AG09309 (cell line): ENCODE measurements around the gene APOBEC3A.

Experiments used
- DNase-seq: peaks from one replicate; pipeline ENCODE4 v3.0.0-alpha.2; 2010; ENCODE audit warnings: low read depth
- H3K4me3 ChIP-seq: 2 replicates; pipeline ENCODE4 v1.5.1; 2011; ENCODE audit warnings: mild to moderate bottlenecking, low read depth, low read length, moderate library complexity; ENCODE audit not compliant: control insufficient read depth
- CTCF ChIP-seq: IDR thresholded peaks from 2 replicates; pipeline ENCODE4 v1.5.1; 2011; ENCODE audit warnings: mild to moderate bottlenecking, low read depth, low read length, inconsistent platforms; ENCODE audit not compliant: insufficient read depth, control insufficient read depth; ENCODE audit errors: missing control alignments

The APOBEC3A gene

GRCh38 chr22:38947321-38948140 is 9.9 kb upstream of the APOBEC3A start:
- no peak overlapping the region for H3K4me3 ChIP-seq
- DNase-seq: no peak
- no peak for TF ChIP-seq CTCF

GRCh38 chr22:38948181-38948940 is 9.0 kb upstream of the APOBEC3A start:
- H3K4me3 ChIP-seq: no peak overlapping the region
- no peak for DNase-seq
- no peak for TF ChIP-seq CTCF

GRCh38 chr22:38949889-38950405 is 7.5 kb upstream of the APOBEC3A start:
- no peak for DNase-seq
- no peak for TF ChIP-seq CTCF
- H3K4me3 ChIP-seq: no peak overlapping the region

DNA sequence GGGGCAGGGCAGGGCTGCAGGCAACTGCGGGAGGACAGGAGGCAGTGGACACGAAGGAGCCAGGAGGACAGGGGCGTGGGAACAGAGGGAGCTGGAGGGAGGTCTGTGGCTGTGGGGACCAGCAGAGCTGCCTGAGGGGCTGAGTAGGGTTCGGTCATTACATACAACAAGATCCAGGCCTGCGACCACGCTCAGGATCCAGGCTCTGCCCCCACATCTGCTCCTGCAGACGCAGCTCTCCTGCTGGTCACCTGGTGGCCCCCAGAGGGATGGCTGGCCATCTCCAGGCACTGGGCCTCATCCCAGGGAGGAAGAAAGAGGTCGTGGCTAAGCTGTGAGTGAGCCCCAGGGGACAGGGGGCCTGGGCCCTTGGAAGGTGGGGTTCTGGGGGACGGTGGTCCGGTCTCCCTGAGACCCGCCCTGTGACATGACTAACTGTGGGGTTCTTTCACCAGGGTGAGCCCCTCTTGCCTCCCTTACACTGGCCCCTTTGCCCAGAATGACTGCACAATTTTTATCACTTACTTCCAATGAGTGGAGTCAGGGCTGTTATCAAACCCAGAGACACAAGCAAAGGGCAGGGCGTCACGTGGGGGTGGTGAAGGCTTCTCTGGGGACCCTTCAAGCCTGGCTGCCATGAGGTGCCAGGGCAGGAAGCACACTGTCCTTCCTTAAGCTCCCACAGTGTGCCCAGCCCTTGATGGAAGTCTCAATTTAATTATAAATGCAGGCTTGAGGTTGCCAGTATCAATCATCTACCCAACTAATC is 6.7 kb upstream of the APOBEC3A start:
- no peak for DNase-seq
- H3K4me3 ChIP-seq: no peak overlapping the region
- TF ChIP-seq CTCF: no peak

GRCh38 chr22:38951734-38952133 is 5.7 kb upstream of the APOBEC3A start:
- no peak for TF ChIP-seq CTCF
- DNase-seq: no peak
- H3K4me3 ChIP-seq: no peak overlapping the region

GRCh38 chr22:38952281-38952993 is 5.0 kb upstream of the APOBEC3A start:
- no peak for DNase-seq
- no peak overlapping the region for H3K4me3 ChIP-seq
- no peak for TF ChIP-seq CTCF
